Amniotic epithelial cell (primary cell): ENCODE data around the gene MISP.
A peak's percentile ranks its signal among the peaks of the same experiment; 100 is the strongest.

Source experiments
- DNase-seq: peaks from one replicate; pipeline ENCODE4 v3.0.0-alpha.2; 2010; ENCODE audit warnings: low read depth

MISP gene

DNA sequence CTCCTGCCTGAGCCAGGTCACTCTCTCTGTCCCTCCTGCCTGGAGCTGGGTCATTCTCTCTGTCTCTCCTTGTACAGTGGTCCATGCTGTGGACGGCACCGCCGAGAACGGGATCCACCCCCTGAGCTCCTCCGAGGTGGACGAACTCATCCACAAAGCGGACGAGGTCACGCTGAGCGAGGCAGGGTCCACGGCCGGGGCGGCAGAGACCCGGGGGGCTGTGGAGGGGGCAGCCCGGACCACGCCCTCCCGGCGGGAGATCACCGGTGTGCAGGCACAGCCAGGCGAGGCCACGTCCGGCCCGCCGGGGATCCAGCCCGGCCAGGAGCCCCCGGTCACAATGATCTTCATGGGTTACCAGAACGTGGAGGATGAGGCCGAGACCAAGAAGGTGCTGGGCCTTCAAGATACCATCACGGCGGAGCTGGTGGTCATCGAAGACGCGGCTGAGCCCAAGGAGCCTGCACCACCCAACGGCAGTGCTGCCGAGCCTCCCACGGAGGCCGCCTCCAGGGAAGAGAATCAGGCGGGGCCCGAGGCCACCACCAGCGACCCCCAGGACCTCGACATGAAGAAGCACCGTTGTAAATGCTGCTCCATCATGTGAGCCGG is 4.6 kb upstream of the MISP start:
- no peak for DNase-seq

GRCh38 chr19:746956-747355 is 4.0 kb upstream of the MISP start:
- DNase-seq = no peak

- no peak for DNase-seq
These were observed 3.3 kb upstream of the MISP start for GRCh38 chr19:747432-748273.

GRCh38 chr19:748274-748598 is 2.7 kb upstream of the MISP start:
- no peak for DNase-seq

DNA sequence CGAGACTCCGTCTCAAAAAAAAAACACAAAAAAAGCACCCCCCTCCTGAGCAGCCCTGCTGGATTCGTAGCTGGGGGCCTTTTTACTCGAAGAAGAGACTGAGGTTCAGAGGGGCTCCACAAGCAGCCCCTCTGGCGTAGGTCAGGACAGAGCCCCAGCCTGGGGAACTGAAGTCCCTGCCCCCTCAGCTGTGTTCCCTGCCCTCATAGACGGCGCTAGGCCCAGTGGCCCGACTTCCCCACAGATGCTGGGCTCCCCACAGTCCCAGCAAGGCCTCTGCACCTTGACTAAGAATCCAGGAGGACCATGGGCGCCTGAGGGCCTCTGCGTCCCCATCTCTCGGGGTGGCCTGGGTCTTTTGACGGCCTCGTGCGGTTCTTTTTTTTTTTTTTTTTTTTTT is 1.1 kb upstream of the MISP start:
- DNase-seq = no peak

DNA sequence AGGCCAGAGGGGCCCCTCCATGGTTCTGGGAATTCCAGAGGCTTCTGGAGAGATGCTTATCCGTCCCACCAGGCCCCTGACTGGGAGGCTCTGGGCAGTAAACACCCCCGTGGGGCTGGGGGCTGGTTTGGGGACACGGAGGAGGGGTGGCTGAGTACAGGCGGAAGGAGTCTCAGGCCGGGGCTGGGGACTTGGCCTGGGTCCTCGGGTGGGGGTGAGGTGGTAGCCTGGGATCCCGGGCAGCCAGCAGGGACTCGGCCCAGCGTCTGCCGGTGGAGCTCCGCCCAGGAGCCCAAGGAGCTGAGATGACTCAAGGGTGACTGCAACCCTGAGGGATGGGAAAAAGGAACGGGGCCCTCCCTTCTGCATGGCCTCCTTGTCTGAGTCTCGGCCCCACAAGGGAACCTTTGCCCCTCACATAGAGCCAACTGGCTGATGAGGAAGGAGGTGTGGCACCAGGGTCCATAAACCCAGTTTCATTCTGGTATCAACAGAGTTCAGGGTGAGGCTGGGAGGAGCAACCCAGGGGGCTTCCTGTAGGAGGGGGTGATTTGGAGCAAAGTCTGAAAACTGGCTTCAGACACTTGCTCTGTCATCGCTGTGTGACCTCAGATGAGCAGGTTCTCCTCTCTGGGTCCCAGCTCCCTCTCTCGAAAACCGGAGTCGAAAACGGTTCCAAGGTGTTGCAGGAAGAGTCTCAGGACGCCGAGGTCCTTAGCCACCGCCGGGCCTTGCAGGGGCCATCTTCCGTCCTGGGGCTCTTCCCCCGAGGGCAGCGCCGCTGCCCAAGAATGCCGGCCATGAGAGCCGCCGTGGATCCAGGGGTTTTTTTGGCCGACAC is 809 bp downstream of the MISP start:
- DNase-seq = peak; percentile 76

GRCh38 chr19:752652-753517 is 2.0 kb downstream of the MISP start:
- DNase-seq = peak; percentile 90

DNA sequence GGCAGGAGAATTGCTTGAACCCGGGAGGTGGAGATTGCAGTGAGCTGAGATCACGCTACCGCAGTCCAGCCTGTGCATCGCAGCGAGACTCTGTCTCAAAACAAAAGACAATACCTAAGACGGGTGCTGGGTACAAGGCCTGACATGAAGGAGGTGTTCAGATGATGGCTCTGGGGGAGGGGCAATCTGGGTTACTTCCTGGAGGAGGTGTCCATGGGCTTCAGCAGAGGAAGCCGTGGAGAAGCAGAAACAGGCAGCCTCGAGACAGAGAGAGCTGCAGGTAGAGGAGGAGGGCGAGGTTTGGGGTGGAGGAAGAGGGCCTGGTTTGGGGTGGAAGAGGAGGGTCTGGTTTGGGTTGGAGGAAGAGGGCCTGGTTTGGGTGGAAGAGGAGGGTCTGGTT is 3.6 kb downstream of the MISP start:
- no peak for DNase-seq

DNA sequence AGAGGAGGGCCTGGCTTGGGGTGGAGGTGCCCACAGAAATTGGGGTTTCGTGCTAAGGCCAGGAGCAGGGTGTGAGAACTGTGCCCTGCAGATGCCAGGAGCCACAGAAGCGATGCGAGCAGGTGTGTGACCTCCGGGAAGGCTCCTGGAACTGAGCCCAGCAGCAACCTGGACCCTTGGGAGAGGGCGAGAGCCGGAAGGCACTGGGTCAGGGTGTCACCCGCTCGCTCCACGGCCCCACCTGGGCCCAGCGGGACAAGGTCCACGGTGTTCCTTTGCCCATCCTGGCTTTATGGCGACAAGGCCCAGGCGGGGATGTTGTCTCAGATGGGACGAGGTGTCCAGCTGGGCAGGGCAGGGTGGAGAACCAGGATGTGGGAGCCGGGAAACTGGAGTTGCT is 4.2 kb downstream of the MISP start:
- DNase-seq = no peak

DNA sequence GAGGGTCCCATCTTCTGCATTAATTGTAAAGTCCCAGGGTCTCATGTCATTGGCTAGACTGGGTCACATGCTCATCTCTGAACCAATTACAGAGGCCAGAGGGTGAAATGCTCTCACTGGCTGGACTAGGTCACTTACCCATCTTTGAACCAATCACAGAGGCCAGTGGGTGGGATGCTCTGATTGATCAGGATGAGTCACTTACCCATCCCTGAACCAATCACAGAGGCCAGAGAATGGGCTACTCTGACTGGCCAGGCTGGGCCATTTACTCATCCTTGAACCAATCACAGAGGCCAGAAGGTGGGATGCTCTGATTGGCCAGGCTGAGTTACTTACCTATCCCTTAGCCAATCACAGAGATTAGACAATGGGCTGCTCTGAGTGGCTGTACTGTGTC is 5.3 kb downstream of the MISP start:
- peak; percentile 55 for DNase-seq

DNA sequence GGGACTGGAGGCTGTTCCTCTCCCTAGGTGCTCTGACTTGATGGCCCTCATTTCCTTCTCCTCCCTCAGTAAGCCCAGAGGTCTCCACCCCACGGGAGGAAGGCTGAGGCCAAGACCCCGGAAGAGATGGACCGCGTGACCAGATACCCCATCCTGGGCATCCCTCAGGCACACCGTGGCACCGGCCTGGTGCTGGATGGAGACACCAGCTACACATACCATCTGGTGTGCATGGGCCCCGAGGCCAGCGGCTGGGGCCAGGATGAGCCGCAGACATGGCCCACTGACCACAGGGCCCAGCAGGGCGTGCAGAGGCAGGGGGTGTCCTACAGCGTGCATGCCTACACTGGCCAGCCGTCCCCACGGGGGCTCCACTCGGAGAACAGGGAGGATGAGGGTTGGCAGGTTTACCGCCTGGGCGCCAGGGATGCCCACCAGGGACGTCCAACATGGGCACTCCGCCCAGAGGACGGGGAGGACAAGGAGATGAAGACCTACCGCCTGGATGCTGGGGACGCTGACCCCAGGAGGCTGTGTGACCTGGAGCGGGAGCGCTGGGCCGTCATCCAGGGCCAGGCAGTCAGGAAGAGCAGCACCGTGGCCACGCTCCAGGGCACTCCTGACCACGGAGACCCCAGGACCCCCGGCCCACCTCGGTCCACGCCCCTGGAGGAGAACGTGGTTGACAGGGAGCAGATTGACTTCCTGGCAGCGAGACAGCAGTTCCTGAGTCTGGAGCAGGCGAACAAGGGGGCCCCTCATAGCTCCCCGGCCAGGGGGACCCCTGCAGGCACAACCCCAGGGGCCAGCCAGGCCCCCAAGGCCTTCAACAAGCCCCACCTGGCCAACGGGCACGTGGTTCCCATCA is 6.1 kb downstream of the MISP start:
- no peak for DNase-seq

DNA sequence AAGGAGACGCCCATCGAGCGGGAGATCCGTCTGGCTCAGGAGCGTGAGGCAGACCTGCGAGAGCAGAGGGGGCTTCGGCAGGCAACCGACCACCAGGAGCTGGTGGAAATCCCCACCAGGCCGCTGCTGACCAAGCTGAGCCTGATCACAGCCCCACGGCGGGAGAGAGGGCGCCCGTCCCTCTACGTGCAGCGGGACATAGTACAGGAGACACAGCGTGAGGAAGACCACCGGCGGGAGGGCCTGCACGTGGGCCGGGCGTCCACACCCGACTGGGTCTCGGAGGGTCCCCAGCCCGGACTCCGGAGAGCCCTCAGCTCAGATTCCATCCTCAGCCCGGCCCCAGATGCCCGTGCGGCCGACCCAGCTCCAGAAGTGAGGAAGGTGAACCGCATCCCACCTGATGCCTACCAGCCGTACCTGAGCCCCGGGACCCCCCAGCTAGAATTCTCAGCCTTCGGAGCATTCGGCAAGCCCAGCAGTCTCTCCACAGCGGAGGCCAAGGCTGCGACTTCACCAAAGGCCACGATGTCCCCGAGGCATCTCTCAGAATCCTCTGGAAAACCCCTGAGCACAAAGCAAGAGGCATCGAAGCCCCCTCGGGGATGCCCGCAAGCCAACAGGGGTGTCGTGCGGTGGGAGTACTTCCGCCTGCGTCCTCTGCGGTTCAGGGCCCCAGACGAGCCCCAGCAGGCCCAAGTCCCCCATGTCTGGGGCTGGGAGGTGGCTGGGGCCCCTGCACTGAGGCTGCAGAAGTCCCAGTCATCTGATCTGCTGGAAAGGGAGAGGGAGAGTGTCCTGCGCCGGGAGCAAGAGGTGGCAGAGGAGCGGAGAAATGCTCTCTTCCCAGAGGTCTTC is 7.1 kb downstream of the MISP start:
- DNase-seq = no peak

DNA sequence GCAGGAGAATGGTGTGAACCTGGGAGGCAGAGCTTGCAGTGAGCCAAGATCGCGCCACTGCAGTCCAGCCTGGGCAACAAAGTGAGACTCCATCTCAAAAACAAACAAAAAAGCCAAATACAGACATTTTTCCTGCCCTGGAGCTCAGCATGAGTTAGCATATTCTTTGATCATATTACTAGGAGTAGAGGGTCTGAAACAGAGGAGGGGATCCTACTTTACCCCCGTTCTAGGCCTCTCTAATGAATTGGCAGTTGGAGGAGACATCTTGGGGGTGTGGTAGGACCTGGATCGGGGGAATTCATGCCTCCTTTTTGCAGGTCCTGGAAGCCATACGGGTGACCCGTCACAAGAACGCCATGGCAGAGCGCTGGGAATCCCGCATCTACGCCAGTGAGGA is 12.3 kb downstream of the MISP start:
- no peak for DNase-seq

DNA sequence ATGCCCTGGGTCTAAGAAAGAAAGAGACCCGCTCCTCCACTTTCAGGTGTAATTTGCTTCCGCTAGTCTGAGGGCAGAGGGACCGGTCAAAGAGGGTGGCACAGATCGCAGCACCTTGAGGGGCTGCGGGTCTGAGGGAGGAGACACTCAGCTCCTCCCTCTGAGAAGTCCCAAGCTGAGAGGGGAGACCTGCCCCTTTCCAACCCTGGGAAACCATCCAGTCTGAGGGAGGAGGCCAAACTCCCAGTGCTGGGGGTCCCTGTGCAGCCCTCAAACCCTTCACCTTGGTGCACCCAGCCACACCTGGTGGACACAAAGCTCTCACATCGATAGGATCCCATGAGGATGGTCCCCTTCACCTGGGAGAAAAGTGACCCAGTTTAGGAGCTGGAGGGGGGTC is 13.0 kb downstream of the MISP start:
- no peak for DNase-seq

GRCh38 chr19:764301-764700 is 13.4 kb downstream of the MISP start:
- DNase-seq = no peak

DNA sequence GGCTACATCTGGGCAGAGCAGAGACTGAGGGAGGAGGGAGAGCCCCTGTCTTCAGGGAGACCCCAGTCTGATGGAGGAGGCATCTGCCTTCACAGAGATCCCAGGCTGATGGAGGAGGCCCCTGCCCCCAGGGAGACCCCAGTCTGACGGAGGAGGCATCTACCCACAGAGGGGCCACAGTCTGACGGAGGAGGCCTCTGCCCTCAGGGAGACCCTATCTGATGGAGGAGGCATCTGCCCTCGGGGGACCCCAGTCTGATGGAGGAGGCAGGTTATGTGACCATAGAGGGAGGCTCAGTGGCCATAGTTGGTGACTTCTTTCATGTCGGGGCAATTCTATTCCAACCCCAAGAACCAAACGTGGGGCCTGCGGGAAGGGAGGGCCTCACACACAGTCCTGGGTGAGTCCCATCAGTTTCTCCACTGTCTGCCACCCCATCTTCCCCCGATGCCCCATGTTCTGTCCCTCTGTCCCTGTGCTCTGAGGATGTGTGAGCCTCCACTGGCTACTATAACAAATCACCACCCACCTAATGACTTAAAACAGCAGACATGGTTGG is 14.3 kb downstream of the MISP start:
- no peak for DNase-seq

- peak; percentile 94 for DNase-seq
These were observed 17.5 kb downstream of the MISP start for GRCh38 chr19:768424-768823.

GRCh38 chr19:769616-770015 is 18.7 kb downstream of the MISP start:
- DNase-seq = no peak

DNA sequence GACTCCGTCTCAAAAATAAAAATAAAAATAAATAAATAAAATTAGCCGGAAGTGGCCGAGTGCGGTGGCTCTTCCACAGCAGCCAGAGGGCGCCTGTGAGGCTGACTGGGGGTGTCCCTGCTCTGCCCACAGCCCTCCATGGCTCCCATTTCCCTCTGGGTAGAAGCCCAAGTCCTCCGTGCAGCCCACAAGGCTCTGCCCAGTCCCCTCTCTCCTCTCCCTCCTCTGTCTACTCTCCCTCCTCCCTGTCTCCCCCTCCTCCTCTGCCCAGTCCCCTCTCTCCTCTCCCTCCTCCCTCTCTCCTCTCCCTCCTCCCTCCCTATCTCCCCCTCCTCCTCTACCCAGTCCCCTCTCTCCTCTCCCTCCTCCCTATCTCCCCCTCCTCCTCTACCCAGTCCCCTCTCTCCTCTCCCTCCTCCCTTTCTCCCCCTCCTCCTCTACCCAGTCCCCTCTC is 20.4 kb downstream of the MISP start:
- peak; percentile 55 for DNase-seq

- no peak for DNase-seq
These were observed 21.2 kb downstream of the MISP start for GRCh38 chr19:772063-772462.
